Mucosa of stomach (tissue), 1 donor: ENCODE results near the gene ARPC1A.

ENCODE experiments used
- H3K27me3 ChIP-seq: one replicate; pipeline ENCODE4 v1.7.0; 2013; ENCODE audit warnings: mild to moderate bottlenecking, low read length; ENCODE audit not compliant: control insufficient read depth, insufficient read depth
- H3K36me3 ChIP-seq: one replicate; pipeline ENCODE4 v1.7.0; 2013; ENCODE audit warnings: low read length; ENCODE audit not compliant: control insufficient read depth, insufficient read depth
- H3K4me1 ChIP-seq: one replicate; pipeline ENCODE4 v1.7.0; 2013; ENCODE audit warnings: mild to moderate bottlenecking, low read length; ENCODE audit not compliant: control insufficient read depth, insufficient read depth
- H3K4me3 ChIP-seq: one replicate; pipeline ENCODE4 v1.7.0; 2013; ENCODE audit warnings: low read length
- H3K9ac ChIP-seq: one replicate; pipeline ENCODE4 v1.7.0; 2013; ENCODE audit warnings: mild to moderate bottlenecking, low read length, moderate library complexity
- H3K9me3 ChIP-seq: one replicate; pipeline ENCODE4 v1.7.0; 2013; ENCODE audit warnings: mild to moderate bottlenecking, low read length, moderate library complexity; ENCODE audit not compliant: control insufficient read depth
- donor health status: Pancreatic carcinoma.

Gene ARPC1A

DNA sequence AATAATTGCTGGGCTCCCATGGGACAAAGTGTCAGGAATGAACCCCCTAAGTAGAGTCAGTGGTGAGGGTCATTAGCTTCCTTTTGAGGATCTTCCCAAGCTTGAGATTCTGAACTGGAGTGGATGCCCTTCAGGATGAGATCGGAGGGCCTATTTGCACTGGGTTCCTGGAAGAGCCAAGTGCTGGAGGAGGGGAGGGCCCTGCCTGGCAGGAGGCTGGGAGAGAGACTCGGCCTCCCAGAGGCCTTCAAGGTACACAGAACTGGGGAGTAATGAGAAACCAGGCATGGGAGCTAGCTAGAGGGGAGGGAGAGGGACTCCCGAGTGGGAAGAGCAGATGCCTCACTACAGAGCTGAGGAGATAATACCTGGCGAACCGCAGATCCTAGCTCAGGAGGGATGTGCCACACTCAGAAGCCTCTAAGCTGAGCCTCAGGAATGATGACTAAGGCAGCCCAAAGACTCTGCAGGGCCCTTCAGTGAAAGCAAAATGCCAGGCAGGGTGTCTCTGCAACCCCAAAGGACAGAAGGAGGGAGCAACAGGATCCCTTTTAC lies 73.3 kb downstream of the ARPC1A start:
- Histone ChIP-seq H3K4me3 (no peak overlapping the region), H3K9ac (no peak overlapping the region), H3K27me3 (no peaks in the 10 kb centered on the region), H3K36me3 (peaks cover 17% of the 10 kb centered on the region), H3K9me3 (no peaks in the 10 kb centered on the region), H3K4me1 (no peaks in the 10 kb centered on the region)

DNA sequence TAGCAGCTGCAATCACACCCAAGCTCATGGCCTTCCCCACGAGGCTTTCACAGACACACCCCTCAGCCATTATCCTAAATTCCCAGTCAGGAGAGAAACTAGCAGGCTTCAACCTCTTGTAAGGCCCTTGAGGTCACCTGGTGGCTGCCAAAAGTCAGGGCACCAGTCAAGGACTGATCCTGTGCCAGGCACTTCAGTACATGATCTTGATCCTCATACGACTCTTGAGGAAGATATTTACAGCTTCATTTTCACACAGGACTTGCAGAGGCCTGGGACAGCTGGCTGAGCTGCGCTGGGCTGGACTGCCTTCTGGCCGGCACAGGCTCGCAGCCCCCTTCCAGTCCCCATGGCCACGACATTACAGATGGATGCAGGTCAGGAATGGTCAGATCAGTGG lies 73.9 kb downstream of the ARPC1A start:
- Histone ChIP-seq H3K36me3 (peaks cover 17% of the 10 kb centered on the region), H3K27me3 (no peaks in the 10 kb centered on the region), H3K4me1 (no peaks in the 10 kb centered on the region), H3K9ac (no peak overlapping the region), H3K9me3 (no peaks in the 10 kb centered on the region), H3K4me3 (no peak overlapping the region)

DNA sequence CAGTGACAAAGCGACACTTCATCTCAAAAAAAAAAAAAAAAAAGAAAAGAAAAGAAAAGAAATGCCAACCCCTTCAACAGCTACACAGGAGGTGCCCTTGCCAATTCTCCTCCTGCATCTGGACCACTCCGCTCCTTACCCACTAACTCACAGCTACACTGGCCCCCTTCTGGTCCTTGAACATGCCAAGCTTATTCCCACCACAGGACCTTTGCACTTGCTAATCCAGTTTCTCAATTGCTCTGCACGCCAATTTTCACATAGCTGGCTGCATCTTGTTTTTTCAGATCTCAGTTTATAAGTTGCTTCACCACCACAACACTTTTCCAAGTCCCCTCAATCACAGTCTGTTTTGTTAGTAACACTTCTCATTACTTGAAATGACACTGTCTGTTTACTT lies 77.2 kb downstream of the ARPC1A start:
- H3K27me3 ChIP-seq: no peaks in the 10 kb centered on the region
- H3K9me3 ChIP-seq: no peaks in the 10 kb centered on the region
- H3K36me3 ChIP-seq: peaks cover 8% of the 10 kb centered on the region
- no peak overlapping the region for H3K4me3 ChIP-seq
- peaks cover 16% of the 10 kb centered on the region for H3K4me1 ChIP-seq
- H3K9ac ChIP-seq: no peak overlapping the region

DNA sequence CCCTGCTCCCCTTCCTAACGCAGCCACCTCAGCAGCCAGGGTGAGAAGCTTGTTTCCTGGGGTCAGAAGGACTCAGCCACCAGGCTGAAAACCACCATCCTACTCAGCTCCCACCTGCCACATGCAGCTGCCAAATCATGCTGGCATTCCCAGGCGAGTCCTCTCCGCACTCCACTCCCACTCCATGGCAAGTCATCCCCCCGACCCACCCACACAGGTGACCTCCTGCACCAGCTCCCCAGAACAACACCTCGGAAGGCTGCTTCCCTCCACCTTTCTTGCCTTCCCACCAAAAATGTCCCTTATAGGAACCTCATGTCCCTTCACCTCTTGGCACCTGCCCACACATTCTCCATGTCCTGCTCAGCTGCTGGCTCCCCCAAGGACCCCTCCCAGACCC lies 78.1 kb downstream of the ARPC1A start:
- H3K9me3 ChIP-seq: no peaks in the 10 kb centered on the region
- H3K9ac ChIP-seq: no peak overlapping the region
- H3K4me3 ChIP-seq: no peak overlapping the region
- no peaks in the 10 kb centered on the region for H3K27me3 ChIP-seq
- peaks cover 17% of the 10 kb centered on the region for H3K4me1 ChIP-seq
- peaks cover 8% of the 10 kb centered on the region for H3K36me3 ChIP-seq

DNA sequence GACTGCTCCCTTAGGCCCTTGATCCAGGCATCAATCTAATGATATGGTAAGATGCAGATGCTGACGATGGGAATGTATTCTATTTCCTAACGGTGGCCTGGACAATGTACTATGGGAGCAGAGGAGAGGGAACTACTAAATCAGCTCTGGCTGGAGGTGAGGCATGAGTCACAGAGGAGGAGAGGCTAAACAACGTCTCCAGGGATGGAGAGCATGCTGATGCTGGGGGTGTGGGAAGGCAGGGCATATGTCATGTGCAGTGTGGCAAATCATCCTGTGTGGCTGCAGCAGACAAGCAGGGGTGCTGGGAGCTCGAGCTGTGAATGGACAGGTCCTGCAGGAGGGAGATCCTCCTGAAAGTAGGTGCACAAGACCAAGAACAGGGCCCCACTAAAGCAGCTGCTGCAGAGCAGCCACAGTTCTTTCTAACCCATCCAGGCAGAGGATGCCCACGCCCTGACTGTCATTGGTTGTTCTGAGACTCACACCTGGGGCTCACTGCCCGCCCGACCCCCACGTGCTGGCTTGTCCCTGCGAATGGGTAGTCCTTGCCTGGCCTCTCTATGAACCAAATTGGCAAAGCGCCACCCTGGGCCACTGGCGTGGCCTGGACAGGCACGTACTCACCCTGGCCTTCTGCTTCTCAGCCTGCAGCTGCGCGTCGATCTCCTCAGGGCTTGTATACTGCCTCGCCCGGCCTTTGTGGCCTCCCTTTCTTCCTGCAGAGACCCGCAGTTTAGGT lies 78.7 kb downstream of the ARPC1A start:
- Histone ChIP-seq H3K4me3 (no peak overlapping the region), H3K4me1 (peaks cover 17% of the 10 kb centered on the region), H3K36me3 (peaks cover 8% of the 10 kb centered on the region), H3K9me3 (no peaks in the 10 kb centered on the region), H3K27me3 (no peaks in the 10 kb centered on the region), H3K9ac (no peak overlapping the region)

DNA sequence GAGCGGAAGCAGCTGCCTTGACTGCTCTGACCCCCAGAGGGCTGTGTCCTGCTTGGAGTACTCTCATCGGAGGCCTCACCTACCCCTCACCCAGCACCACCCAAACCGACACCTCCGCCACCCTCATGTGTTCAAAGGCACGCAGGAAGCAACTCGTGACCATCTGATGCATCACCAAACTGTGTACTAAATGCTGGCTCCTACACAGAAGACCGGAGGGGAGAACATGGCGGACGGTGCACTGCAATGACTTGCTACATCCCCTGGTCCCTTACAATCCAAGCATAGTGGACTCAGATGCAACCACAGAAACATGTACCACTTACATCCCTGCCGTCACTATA lies 79.3 kb downstream of the ARPC1A start:
- H3K9ac ChIP-seq: no peak overlapping the region
- no peaks in the 10 kb centered on the region for H3K9me3 ChIP-seq
- H3K4me3 ChIP-seq: no peak overlapping the region
- H3K36me3 ChIP-seq: peaks cover 5% of the 10 kb centered on the region
- no peaks in the 10 kb centered on the region for H3K27me3 ChIP-seq
- peaks cover 22% of the 10 kb centered on the region for H3K4me1 ChIP-seq

DNA sequence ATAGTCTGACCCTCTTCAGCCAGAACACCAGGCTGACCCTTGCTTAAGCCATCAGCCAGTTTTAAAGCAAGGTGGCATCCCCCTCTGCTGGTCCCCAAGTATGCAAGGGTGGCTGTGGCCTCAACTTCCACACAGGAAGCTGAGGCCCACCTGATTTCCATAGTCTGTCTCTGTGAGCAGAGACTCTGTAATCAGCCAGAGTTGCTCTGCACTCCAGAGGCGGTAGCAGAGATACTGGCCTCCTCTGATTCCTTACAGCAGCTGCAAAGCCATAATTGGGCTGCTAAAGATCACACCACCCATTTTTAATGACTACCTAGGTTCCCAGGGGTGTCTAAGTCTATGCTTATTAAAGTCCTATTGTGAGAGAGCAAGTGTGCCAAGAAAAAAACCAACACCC lies 80.9 kb downstream of the ARPC1A start:
- Histone ChIP-seq H3K4me1 (peaks cover 24% of the 10 kb centered on the region), H3K36me3 (no peaks in the 10 kb centered on the region), H3K4me3 (no peak overlapping the region), H3K9ac (peak overlapping the region; percentile 7), H3K27me3 (no peaks in the 10 kb centered on the region), H3K9me3 (no peaks in the 10 kb centered on the region)

DNA sequence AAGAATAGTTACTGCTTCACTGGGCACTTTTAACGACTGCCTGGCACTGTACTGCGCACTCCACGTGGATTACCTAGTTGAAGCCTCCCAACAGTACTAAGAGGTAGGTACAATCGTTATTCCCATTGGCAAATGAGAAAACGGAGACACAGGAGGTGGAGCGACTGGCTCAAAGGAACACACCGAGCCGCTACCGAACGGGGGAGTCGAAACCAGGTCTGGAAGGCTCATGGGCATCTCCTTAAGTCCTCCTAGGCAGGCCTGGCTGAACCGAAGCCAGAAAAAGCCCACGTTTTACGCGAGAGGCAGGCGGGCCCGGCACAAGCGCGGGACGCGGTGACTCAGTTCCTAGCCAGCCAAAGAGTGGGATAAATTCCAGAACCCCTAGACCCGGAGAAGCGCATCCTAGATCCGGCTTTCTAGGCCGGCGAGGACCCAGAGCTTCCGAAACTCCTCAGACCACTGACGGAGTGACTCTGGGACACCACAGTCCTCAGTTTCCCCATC lies 82.2 kb downstream of the ARPC1A start:
- H3K9me3 ChIP-seq: no peaks in the 10 kb centered on the region
- no peaks in the 10 kb centered on the region for H3K36me3 ChIP-seq
- H3K27me3 ChIP-seq: no peaks in the 10 kb centered on the region
- H3K4me3 ChIP-seq: peak overlapping the region; percentile 97
- H3K4me1 ChIP-seq: peaks cover 24% of the 10 kb centered on the region
- peak overlapping the region; percentile 93 for H3K9ac ChIP-seq

DNA sequence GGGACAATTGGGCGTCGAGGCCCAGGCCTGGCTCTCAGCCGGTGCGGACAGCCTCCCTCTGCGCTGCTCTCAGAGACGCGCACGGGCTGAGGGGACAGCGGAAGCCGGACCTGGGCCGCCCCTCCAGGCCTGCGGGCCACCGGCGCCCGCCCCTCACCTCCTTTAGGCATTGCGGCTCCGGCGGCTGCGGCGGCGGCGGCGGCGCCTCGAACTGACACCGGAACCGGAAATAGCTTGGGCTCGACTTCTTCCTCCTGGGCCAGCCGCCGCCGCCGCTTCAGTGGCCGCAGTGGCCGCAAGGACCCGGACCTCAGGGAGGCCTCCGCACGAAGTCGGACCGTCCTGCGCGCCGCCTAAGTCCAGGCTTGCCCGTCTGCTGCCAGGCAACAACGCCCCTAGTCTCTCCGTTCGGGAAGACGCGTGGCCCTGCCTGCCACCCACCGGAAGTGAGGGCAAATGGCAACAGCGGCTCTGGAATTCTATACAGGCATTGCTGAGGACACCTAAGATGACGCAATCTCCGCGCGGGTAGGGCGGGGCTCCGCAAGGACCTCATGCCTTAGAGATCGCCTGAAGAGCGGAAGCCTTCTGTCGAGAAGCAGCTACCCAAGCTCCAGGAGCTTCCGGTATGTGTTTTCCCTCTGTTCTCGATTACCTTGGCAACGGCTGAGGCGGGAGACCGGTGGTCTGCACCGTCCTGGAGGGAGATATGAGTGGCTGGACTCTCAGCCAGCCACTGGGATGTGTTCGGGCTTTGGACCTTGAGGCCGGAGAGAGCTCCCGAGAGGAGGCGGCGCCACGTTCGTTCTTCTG lies 82.9 kb downstream of the ARPC1A start, which contains the start of the genes BUD31 and PDAP1:
TSS of gene BUD31 (plus strand) at position 591 of the 813 bp plus-strand sequence. CDS start 2,124 bp downstream, outside the sequence.
TSS of gene PDAP1 (minus strand) at position 219 of the 813 bp plus-strand sequence. CDS start at position 170, 49 bp downstream.
- H3K9ac ChIP-seq: peak within 1 kb of the TSS; percentile 93
- H3K27me3 ChIP-seq: no peaks in the 10 kb centered on the region
- peaks cover 24% of the 10 kb centered on the region for H3K4me1 ChIP-seq
- H3K4me3 ChIP-seq: peak within 1 kb of the TSS; percentile 97
- H3K36me3 ChIP-seq: no peaks in the 10 kb centered on the region
- H3K9me3 ChIP-seq: no peaks in the 10 kb centered on the region

DNA sequence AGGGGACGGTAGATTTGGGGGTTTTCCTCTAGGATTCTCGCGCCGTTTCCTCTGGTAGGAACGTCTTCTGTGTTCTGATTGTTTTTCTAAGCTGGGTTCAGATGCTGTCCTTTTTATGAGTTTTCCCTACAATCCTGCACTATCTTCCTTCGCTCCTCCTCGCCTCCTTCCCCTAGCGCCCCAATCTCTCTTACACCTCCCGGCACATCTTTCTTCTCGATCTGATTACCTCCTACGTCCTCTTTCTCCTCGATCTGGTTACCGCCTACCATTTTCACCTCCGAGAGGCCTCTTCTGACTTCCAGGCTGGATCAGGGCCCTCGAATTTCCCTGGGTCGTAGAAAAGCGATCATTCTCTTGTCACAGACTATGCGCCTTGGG lies 83.5 kb downstream of the ARPC1A start:
- Histone ChIP-seq H3K9ac (peak overlapping the region; percentile 93), H3K4me1 (peaks cover 24% of the 10 kb centered on the region), H3K27me3 (no peaks in the 10 kb centered on the region), H3K36me3 (no peaks in the 10 kb centered on the region), H3K4me3 (peak overlapping the region; percentile 97), H3K9me3 (no peaks in the 10 kb centered on the region)

DNA sequence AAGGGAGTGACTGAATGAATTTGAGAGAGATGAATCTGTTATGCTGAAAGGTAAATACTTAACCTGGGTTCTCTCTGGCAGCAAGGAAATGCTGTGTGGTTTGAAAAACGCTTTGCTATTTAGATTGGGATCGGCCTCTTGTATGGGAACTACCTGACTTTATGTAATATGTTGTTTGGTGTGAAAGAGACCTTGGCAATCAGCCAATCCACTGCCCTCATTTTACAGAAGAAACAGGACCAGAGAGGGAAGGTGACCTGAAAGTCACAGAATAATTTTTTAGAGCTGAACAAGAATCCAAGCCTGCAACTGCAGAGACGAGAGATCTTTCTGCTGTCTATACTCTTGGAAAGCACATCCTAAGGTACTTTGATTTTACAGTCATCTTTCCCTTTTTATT lies 84.1 kb downstream of the ARPC1A start:
- H3K27me3 ChIP-seq: no peaks in the 10 kb centered on the region
- no peaks in the 10 kb centered on the region for H3K36me3 ChIP-seq
- H3K9me3 ChIP-seq: no peaks in the 10 kb centered on the region
- peaks cover 24% of the 10 kb centered on the region for H3K4me1 ChIP-seq
- H3K4me3 ChIP-seq: peak overlapping the region; percentile 97
- H3K9ac ChIP-seq: peak overlapping the region; percentile 93

DNA sequence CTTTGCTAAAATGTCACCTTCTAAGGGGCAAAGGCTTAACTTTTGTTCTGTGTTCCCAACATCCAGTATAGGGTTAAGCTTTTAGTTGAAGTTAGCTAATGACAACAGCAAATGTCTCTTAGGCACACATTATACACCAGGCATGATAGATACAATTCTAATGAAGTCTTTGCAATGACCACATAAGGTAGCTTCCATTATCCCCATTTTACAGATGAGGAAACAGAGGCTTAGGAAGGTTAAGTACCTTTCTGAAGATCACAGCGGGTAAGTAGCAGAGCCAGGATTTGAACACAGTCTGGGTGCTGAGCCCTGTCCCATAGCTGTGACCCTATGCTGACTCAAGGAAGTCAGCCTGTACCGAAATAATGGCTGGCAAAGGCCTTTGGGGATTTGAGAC lies 84.9 kb downstream of the ARPC1A start:
- Histone ChIP-seq H3K36me3 (no peaks in the 10 kb centered on the region), H3K4me3 (no peak overlapping the region), H3K9ac (no peak overlapping the region), H3K27me3 (no peaks in the 10 kb centered on the region), H3K4me1 (peaks cover 24% of the 10 kb centered on the region), H3K9me3 (no peaks in the 10 kb centered on the region)
